ENCODE results near the gene TRAF5. TPM values are rescaled to one million over a fixed set of nuclear protein-coding genes. Genes with fewer than 3 reads are reported as not detected.

TRAF5 gene
- total and polyA plus RNA-seq, 12 donors: 1.0 to 16.7 (median 7.4) TPM

- Histone ChIP-seq H3K27ac (no peak overlapping the region), H3K9me3 (replicated peaks in 1 of 3) (no peaks in the 10 kb centered on the region), H3K4me3 (no peak overlapping the region), H3K4me1 (replicated peaks in 1 of 2) (no peaks in the 10 kb centered on the region), H3K36me3 (replicated peaks in 1 of 2) (peaks cover 0 to 11% of the 10 kb centered on the region in 2 donors), H3K27me3 (no peaks in the 10 kb centered on the region)
- intact Hi-C loops (cut with DNase I): no loop called here
- no peak for DNase-seq
- WGBS, 4 donors: 90 to 95% (median 92%) methylated on average over 9 of the region's 9 CpGs
- TF ChIP-seq POLR2A (IDR thresholded peaks at IDR 0.05) (no peak), CTCF (IDR thresholded peaks at IDR 0.05) (no peak)
Observed at GRCh38 chr1:211369640-211370039, 43.0 kb downstream of the TRAF5 start.

GRCh38 chr1:211370669-211371068, 44.0 kb downstream of the TRAF5 start:
- 91 to 97% (median 94%) methylated on average over 2 of the region's 2 CpGs for WGBS, 4 donors
- Histone ChIP-seq H3K27ac (no peak overlapping the region), H3K27me3 (no peaks in the 10 kb centered on the region), H3K9me3 (replicated peaks in 1 of 3) (no peaks in the 10 kb centered on the region), H3K36me3 (replicated peaks in 1 of 2) (peaks cover 0 to 11% of the 10 kb centered on the region in 2 donors), H3K4me1 (replicated peaks in 1 of 2) (no peaks in the 10 kb centered on the region), H3K4me3 (no peak overlapping the region)
- DNase-seq: no peak
- TF ChIP-seq CTCF (IDR thresholded peaks at IDR 0.05) (no peak), POLR2A (IDR thresholded peaks at IDR 0.05) (no peak)
- intact Hi-C loops (cut with DNase I): no loop called here

DNA sequence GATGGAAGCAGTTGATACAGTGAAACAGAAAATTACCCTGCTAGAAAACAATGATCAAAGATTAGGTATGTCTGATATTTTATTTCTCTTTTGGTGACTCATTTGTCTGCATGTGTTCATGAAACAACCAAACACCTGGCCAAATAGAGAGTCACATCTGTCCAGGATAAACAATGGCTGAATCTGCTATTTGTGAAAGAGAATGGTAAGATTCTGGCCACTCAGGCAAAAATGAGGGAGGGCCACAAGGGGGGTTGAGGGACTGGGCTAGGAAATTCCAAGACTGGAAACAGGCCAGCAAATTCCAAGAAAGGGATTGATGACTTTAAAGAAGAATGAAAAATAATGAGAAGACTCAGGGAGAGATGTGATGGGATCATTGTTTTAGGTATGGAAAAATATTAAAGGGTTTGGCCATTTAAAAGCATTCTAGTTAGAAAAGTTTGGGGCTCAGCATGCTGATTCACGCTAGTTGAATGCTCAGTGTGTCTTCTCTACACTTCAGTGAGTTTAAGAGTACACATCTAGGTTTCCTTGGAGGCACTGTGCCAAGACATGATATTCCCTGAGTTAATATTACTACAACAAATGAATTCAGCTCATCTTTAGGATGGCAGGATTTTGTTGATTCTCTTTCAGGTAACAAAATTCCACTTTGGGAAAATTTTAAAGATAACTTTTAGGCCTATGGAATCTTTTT, 44.9 kb downstream of the TRAF5 start:
- no peak for TF ChIP-seq CTCF (IDR thresholded peaks at IDR 0.05)
- no peak for TF ChIP-seq POLR2A (IDR thresholded peaks at IDR 0.05)
- H3K36me3 ChIP-seq (replicated peaks in 1 of 2): peaks cover 0 to 11% of the 10 kb centered on the region in 2 donors
- DNase-seq: no peak
- no peaks in the 10 kb centered on the region for H3K9me3 ChIP-seq (replicated peaks in 1 of 3)
- no peaks in the 10 kb centered on the region for H3K4me1 ChIP-seq (replicated peaks in 1 of 2)
- 91 to 100% (median 92%) methylated on average over 1 of the region's 1 CpG for WGBS, 4 donors
- H3K27me3 ChIP-seq: no peaks in the 10 kb centered on the region
- H3K4me3 ChIP-seq: no peak overlapping the region
- intact Hi-C loops (cut with DNase I): no loop called here
- no peak overlapping the region for H3K27ac ChIP-seq

GRCh38 chr1:211372463-211372862, 45.8 kb downstream of the TRAF5 start:
- Histone ChIP-seq H3K4me1 (replicated peaks in 1 of 2) (no peaks in the 10 kb centered on the region), H3K4me3 (no peak overlapping the region), H3K27ac (no peak overlapping the region), H3K9me3 (replicated peaks in 1 of 3) (no peaks in the 10 kb centered on the region), H3K36me3 (replicated peaks in 1 of 2) (peaks cover 0 to 11% of the 10 kb centered on the region in 2 donors), H3K27me3 (no peaks in the 10 kb centered on the region)
- no peak for TF ChIP-seq CTCF (IDR thresholded peaks at IDR 0.05)
- TF ChIP-seq POLR2A (IDR thresholded peaks at IDR 0.05): no peak
- DNase-seq: no peak
- intact Hi-C loops (cut with DNase I): no loop called here
- 86 to 97% (median 91%) methylated on average over 4 of the region's 4 CpGs for WGBS, 4 donors

Data from adrenal gland (tissue), 12 donors.